ENCODE data around the gene MAU2. TPM values are rescaled to one million over a fixed set of nuclear protein-coding genes. Genes with fewer than 3 reads are reported as not detected.

Gene MAU2
- total and polyA plus RNA-seq, 2 of the 13 experiments (the other 11 are each of a cell fraction or from before 2014, with no cell fraction given): 16.8 to 33.8 TPM

DNA sequence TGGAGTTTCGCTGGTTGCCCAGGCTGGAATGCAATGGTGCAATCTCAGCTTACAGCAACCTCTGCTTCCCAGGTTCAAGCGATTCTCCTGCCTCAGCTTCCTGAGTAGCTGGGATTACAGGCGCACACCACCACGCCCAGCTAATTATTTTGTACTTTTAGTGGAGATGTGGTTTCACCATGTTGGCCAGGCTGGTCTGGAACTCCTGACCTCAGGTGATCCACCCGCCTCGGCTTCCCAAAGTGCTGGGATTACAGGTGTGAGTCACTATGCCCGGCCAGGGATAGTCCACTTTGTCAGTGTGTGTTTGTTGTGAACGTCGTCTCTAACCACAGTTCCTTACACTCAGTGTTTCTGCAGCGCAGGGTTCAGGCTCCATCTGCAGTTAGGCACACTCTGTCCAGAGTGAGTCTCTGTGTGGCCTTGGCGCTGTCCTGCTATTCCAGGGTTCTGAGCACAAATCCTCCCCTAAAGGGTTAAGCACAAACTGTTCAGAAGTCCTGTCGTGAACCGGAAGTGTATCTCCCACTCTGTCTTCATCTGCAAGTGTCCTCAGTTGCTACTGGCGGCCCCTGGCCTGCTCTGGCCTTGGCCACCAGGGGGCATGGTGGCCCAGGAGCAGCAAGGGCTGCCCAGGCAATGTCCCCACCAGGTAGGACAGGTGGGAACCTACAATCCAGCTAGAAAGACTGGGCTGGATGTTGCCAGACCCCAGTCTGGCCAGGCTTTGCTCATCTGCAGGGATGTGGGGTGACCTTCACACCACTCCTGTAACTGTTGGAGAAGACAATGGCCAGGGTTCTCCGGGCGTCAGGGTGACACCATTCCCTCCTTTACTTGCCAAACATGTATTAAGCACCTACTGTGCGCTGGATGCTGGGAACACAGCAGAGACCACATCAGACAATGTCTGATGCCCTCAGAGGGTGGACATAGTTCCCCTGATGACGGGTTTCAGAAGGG lies 46.1 kb downstream of the MAU2 start (continued):
- TF ChIP-seq, protein P1, sequence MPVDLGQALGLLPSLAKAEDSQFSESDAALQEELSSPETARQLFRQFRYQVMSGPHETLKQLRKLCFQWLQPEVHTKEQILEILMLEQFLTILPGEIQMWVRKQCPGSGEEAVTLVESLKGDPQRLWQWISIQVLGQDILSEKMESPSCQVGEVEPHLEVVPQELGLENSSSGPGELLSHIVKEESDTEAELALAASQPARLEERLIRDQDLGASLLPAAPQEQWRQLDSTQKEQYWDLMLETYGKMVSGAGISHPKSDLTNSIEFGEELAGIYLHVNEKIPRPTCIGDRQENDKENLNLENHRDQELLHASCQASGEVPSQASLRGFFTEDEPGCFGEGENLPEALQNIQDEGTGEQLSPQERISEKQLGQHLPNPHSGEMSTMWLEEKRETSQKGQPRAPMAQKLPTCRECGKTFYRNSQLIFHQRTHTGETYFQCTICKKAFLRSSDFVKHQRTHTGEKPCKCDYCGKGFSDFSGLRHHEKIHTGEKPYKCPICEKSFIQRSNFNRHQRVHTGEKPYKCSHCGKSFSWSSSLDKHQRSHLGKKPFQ (CRISPR knock-in tag; IDR thresholded peaks at IDR 0.05; ENCODE audit: insufficient replicate concordance): peak; percentile 90
- TF ChIP-seq MBD4 (IDR thresholded peaks at IDR 0.05; ENCODE audit: borderline replicate concordance, low read length) (no peak), ZBTB20 (CRISPR knock-in tag; IDR thresholded peaks at IDR 0.05; ENCODE audit: borderline replicate concordance, low read depth) (0 out of 2 replicates have a peak, but pooled peaks have one; percentile 50), ZBTB49 (CRISPR knock-in tag; IDR thresholded peaks at IDR 0.05; ENCODE audit: borderline replicate concordance) (no peak), TEAD2 (CRISPR knock-in tag; IDR thresholded peaks at IDR 0.05) (no peak), FLYWCH1 (CRISPR knock-in tag; IDR thresholded peaks at IDR 0.05) (no peak), HIVEP1 (CRISPR knock-in tag; IDR thresholded peaks at IDR 0.05) (peak; percentile 71; the same call in 1 of the 2 replicates), ZKSCAN5 (CRISPR knock-in tag; IDR thresholded peaks at IDR 0.05) (no peak), FOXJ3 (CRISPR knock-in tag; IDR thresholded peaks at IDR 0.05; ENCODE audit: borderline replicate concordance) (0 out of 2 replicates have a peak, but pooled peaks have one; percentile 43), TRIM22 (IDR thresholded peaks at IDR 0.05) (no peak), POLR2A (IDR thresholded peaks at IDR 0.05; ENCODE audit: insufficient read depth in 1 of 2, low read depth in 2 of 2, low read length in 2 of 2) (peak; percentile 20 to 52; a peak in 2 of 4 replicates), PREB (CRISPR knock-in tag; IDR thresholded peaks at IDR 0.05) (no peak), ZNF576 (CRISPR knock-in tag; IDR thresholded peaks at IDR 0.05) (no peak), ATF7-NPFF (CRISPR knock-in tag; IDR thresholded peaks at IDR 0.05; ENCODE audit: low read depth) (no peak), PHF5A (CRISPR knock-in tag; IDR thresholded peaks at IDR 0.05; ENCODE audit: low read depth, unreplicated experiment) (peak; percentile 97)
- TF ChIP-seq, protein P2, sequence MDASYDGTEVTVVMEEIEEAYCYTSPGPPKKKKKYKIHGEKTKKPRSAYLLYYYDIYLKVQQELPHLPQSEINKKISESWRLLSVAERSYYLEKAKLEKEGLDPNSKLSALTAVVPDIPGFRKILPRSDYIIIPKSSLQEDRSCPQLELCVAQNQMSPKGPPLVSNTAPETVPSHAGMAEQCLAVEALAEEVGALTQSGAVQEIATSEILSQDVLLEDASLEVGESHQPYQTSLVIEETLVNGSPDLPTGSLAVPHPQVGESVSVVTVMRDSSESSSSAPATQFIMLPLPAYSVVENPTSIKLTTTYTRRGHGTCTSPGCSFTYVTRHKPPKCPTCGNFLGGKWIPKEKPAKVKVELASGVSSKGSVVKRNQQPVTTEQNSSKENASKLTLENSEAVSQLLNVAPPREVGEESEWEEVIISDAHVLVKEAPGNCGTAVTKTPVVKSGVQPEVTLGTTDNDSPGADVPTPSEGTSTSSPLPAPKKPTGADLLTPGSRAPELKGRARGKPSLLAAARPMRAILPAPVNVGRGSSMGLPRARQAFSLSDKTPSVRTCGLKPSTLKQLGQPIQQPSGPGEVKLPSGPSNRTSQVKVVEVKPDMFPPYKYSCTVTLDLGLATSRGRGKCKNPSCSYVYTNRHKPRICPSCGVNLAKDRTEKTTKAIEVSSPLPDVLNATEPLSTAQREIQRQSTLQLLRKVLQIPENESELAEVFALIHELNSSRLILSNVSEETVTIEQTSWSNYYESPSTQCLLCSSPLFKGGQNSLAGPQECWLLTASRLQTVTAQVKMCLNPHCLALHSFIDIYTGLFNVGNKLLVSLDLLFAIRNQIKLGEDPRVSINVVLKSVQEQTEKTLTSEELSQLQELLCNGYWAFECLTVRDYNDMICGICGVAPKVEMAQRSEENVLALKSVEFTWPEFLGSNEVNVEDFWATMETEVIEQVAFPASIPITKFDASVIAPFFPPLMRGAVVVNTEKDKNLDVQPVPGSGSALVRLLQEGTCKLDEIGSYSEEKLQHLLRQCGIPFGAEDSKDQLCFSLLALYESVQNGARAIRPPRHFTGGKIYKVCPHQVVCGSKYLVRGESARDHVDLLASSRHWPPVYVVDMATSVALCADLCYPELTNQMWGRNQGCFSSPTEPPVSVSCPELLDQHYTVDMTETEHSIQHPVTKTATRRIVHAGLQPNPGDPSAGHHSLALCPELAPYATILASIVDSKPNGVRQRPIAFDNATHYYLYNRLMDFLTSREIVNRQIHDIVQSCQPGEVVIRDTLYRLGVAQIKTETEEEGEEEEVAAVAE (CRISPR knock-in tag; IDR thresholded peaks at IDR 0.05; ENCODE audit: borderline replicate concordance): peak; percentile 77; the same call in 1 of the 2 replicates

Measured in HepG2 (cell line).